HepG2 (cell line): ENCODE data around the gene TNP2. TPM values are rescaled to one million over a fixed set of nuclear protein-coding genes. Genes with fewer than 3 reads are reported as not detected.
A peak's percentile ranks its signal among the peaks of the same experiment; 100 is the strongest.

Experiments
- ATF6 ChIP-seq: sonication (generic); formaldehyde crosslinking; conservative IDR thresholded peaks from 2 replicates; pipeline ENCODE4 v1.4.0; 2020; ENCODE audit warnings: missing genetic modification reagents
- BRCA1 ChIP-seq: sonication (generic); formaldehyde crosslinking; IDR thresholded peaks from 2 replicates; pipeline ENCODE4 v1.4.0; 2020; ENCODE audit warnings: missing genetic modification reagents
- CHD4 ChIP-seq: fragments of 200-600 bp; sonication (generic); IDR thresholded peaks from 2 replicates; pipeline ENCODE4 v1.7.0; 2017; ENCODE audit warnings: mild to moderate bottlenecking, low read length, borderline replicate concordance
- FOXA1 ChIP-seq, 2 experiments: fragments of 450-650 bp in 1 of 2; sonication (generic) in 1 of 2; formaldehyde crosslinking in 1 of 2; IDR thresholded peaks; 2 replicates each; pipeline versions ENCODE4 v1.4.0 to v1.6.1; 2016 to 2020; ENCODE audit warnings: missing genetic modification reagents in 1 of 2
- GZF1 ChIP-seq: sonication (generic); formaldehyde crosslinking; IDR thresholded peaks from 2 replicates; pipeline ENCODE4 v1.5.1; 2020; ENCODE audit warnings: mild to moderate bottlenecking, missing genetic modification reagents
- MTA1 ChIP-seq: sonication (generic); formaldehyde crosslinking; IDR thresholded peaks from 2 replicates; pipeline ENCODE4 v1.4.0; 2020; ENCODE audit warnings: missing genetic modification reagents, mild to moderate bottlenecking, borderline replicate concordance
- POLR2AphosphoS5 ChIP-seq: IDR thresholded peaks from 2 replicates; pipeline ENCODE4 v1.6.1; 2012; ENCODE audit warnings: low read depth, low read length
- SP4 ChIP-seq: sonication (generic); formaldehyde crosslinking; IDR thresholded peaks from 2 replicates; pipeline ENCODE4 v1.8.1; 2023; ENCODE audit warnings: mild to moderate bottlenecking, missing genetic modification reagents
- ZBED4 ChIP-seq: sonication (generic); formaldehyde crosslinking; IDR thresholded peaks from 2 replicates; pipeline ENCODE4 v1.4.0; 2020; ENCODE audit warnings: missing genetic modification reagents, borderline replicate concordance
- ZBTB26 ChIP-seq: IDR thresholded peaks from 2 replicates; pipeline ENCODE4 v1.6.1; 2016; ENCODE audit warnings: missing compliant biosample characterization, missing genetic modification reagents, borderline replicate concordance
- ZHX1 ChIP-seq: sonication (generic); formaldehyde crosslinking; IDR thresholded peaks from 2 replicates; pipeline ENCODE4 v1.8.1; 2022; ENCODE audit warnings: low read depth, mild to moderate bottlenecking, missing genetic modification reagents
- ZNF224 ChIP-seq: sonication (generic); formaldehyde crosslinking; IDR thresholded peaks from 2 replicates; pipeline ENCODE4 v1.5.0; 2020; ENCODE audit warnings: mild to moderate bottlenecking, missing genetic modification reagents
- ZNF383 ChIP-seq: sonication (generic); formaldehyde crosslinking; IDR thresholded peaks from 2 replicates; pipeline ENCODE4 v1.4.0; 2020; ENCODE audit warnings: missing genetic modification reagents, mild to moderate bottlenecking, borderline replicate concordance
- ZNF773 ChIP-seq: sonication (generic); formaldehyde crosslinking; IDR thresholded peaks from 2 replicates; pipeline ENCODE4 v1.4.0; 2020; ENCODE audit warnings: missing genetic modification reagents, borderline replicate concordance
- ZNF792 ChIP-seq: IDR thresholded peaks from 2 replicates; pipeline ENCODE4 v1.6.1; 2016
- polyA plus RNA-seq, 8 experiments: library from polyadenylated mRNA; depleted of rRNA in 3 of 8; stranded (reverse) in 7 of 8; unstranded in 1 of 8; fragments of >200 nt; fragmentation: Illumina TruSeq in 4 of 8; extraction: Trizol in 4 of 8; gene quantifications; 2 replicates each; pipeline versions ENCODE4 v1.2.1 to v1.2.3, GENCODE V29; 2011 to 2016; ENCODE audit warnings: low read depth in 4 of 8, missing spikeins in 1 of 8, mixed read lengths in 1 of 8; ENCODE audit not compliant: insufficient read depth in 1 of 8
- total RNA-seq, 5 experiments: library from RNA; depleted of rRNA; stranded (reverse); fragments of >200 nt; fragmentation: Illumina TruSeq; extraction: Trizol; gene quantifications; 2 replicates each; pipeline ENCODE4 v1.2.3, GENCODE V29; 2016; ENCODE audit warnings: low read depth in 1 of 5
- TF ChIP-seq, protein P1 (sequence below): sonication (generic); formaldehyde crosslinking; IDR thresholded peaks from 2 replicates; pipeline ENCODE4 v1.8.1; 2023; ENCODE audit warnings: mild to moderate bottlenecking, moderate library complexity, missing genetic modification reagents

Gene TNP2
- total and polyA plus RNA-seq, 2 of the 13 experiments (the other 11 are each of a cell fraction or from before 2014, with no cell fraction given), result not detected

DNA sequence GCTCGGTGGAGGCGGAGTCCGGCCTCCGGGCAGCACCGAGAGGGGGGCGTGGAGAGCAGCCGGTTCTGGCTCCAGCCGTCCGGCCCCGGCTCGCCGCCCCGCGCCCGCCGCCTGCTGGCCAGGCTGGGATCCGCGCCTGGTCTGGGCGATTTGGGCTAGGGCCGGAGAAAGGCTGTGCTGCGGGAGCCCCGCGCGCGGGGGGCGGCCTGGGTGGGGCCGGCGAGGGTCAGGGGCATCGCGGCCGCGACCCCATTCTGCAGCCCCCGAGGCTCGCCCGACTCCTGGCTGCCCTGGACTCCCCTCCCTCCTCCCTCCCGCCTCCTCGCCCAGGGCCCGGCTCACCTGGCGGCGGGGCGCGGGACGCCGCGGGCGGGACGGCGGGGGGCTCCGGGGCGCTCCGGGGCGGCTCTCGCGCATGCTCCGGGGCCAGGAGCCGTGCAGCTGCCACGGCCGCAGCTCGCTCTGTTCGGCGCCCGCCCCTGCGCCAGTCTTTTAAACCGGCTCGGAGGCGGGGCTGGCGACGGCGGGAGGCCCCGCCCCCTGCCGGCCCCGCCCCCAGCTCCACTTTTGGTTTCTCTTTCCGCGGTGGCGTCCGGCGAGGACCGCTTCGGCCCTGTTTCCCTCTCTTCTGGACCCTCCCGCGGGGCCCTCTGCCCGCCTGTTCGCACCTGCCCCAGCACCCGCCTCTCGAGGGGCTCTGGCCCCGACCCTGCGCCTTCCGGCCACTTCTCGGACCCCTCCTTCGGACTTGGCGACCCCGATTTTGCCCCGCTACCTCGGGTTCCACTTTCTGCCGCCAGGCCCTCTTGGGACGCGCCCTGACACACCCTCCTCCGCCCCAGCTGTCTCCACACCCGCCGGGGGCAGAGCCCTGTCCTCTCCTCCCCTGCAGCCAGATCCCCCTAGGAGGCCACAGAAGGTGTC is 13.1 kb downstream of the TNP2 start, which contains the start of gene SOCS1 (continued):
- TF ChIP-seq ZNF773 (0 out of 2 replicates have a peak, but pooled peaks have one; percentile 59), POLR2AphosphoS5 (peak; percentile 95), ZNF224 (CRISPR knock-in tag) (no peak), CHD4 (peak; percentile 18; the same call in 1 of the 2 replicates), ZBED4 (CRISPR knock-in tag) (peak; percentile 50; the same call in 1 of the 2 replicates), ZHX1 (0 out of 2 replicates have a peak, but pooled peaks have one; percentile 21), ZBTB26 (CRISPR knock-in tag) (no peak; the same call in 1 of the 2 replicates), ZNF792 (CRISPR knock-in tag) (peak; percentile 89), GZF1 (no peak), FOXA1 (IDR thresholded peaks at IDR 0.05) (no peak), FOXA1 (CRISPR knock-in tag; IDR thresholded peaks at IDR 0.05) (0 out of 2 replicates have a peak, but pooled peaks have one; percentile 4), MTA1 (CRISPR knock-in tag) (no peak), BRCA1 (CRISPR knock-in tag) (peak; percentile 11; the same call in 1 of the 2 replicates), ATF6 (CRISPR knock-in tag) (no peak), ZNF383 (no peak; the same call in 1 of the 2 replicates), SP4 (peak; percentile 89)
- TF ChIP-seq, protein P1, sequence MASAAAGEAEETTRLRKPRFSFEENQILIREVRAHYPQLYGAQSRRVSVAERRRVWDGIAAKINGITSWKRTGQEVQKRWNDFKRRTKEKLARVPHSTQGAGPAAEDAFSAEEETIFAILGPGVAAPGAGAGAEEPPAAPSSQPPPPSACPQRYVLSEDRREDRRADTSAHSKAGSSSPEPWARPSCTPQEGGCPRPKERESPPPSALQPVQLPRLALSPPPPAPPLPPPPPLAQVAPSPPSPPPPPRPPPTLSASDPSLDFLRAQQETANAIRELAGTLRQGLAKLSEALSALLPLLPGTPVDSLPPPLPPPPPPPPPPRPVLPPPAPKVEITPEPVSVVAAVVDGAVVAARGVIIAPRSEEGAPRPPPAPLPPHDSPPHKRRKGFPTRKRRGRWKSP (CRISPR knock-in tag), result peak; percentile 70; the same call in 1 of the 2 replicates
